K562 (cell line): Measurements from ENCODE around the gene BEST1. TPM values are rescaled to one million over a fixed set of nuclear protein-coding genes. Genes with fewer than 3 reads are reported as not detected.

Experiments
- ATAC-seq: fragments of 200-7000 bp; cut with Tn5 transposase; 3 replicates; pipeline ENCODE4 v1.9.1; 2020; ENCODE audit warnings: moderate library complexity
- BruUV-seq: library from RNA; stranded (reverse); fragments of 400-500 nt; replicated peaks from 2 replicates; lab custom pipeline; 2021; lab: Mats Ljungman, UMichigan
- CTCF ChIA-PET: fragments of 300-600 bp; formaldehyde crosslinking; extraction: SDS; loops from one replicate; lab custom pipeline; 2021; ENCODE audit warnings: low intra/inter-chr PET ratio; lab: Yijun Ruan, JAX
- POLR2A ChIA-PET: fragments of 300-600, 350-650 bp; sonication (Branson Sonifier 250); formaldehyde crosslinking; extraction: SDS; loops from one replicate; lab custom pipeline; 2021; ENCODE audit warnings: antibody characterized with exemption, inconsistent platforms; lab: Yijun Ruan, JAX
- DNase-seq, 4 experiments: peaks; one replicate each; pipeline versions ENCODE4 v3.0.0 to v3.0.0-alpha.2; 2011 to 2018; ENCODE audit warnings: low spot score in 3 of 4, mixed read lengths in 3 of 4; ENCODE audit errors: extremely low read depth in 1 of 4
- FAIRE-seq: peaks from 2 replicates; lab custom pipeline; 2011; peaks lifted over from hg19 to GRCh38; lab: Jason Lieb, UNC
- H2AFZ ChIP-seq: 2 replicates; pipeline ENCODE4 v1.6.0; 2011; ENCODE audit warnings: low read depth, low read length, control low read depth, inconsistent platforms
- H3K27ac ChIP-seq: fragments of 200-600 bp; 3 replicates; pipeline ENCODE4 v1.8.0; 2011; ENCODE audit warnings: low read depth, mild to moderate bottlenecking, control low read depth, inconsistent platforms, low read length, moderate library complexity, mixed read lengths; ENCODE audit errors: extremely low read depth
- H3K27me3 ChIP-seq, 2 experiments: fragments of 300-600 bp in 1 of 2; 2 replicates in 1 of 2; 3 replicates in 1 of 2; pipeline versions ENCODE4 v1.6.0 to v1.8.0; 2011; ENCODE audit warnings: inconsistent platforms in 2 of 2, low read length in 2 of 2, mild to moderate bottlenecking in 1 of 2, mixed read lengths in 1 of 2, moderate library complexity in 1 of 2; ENCODE audit not compliant: control insufficient read depth in 2 of 2, insufficient read depth in 2 of 2
- H3K36me3 ChIP-seq: fragments of 300-600 bp; 3 replicates; pipeline ENCODE4 v1.8.0; 2011; ENCODE audit warnings: mild to moderate bottlenecking, low read length, inconsistent platforms; ENCODE audit not compliant: control insufficient read depth, insufficient read depth
- H3K4me1 ChIP-seq, 2 experiments: fragments of 200-600 bp in 1 of 2; replicated peaks in 1 of 2; 2 replicates in 1 of 2; 3 replicates in 1 of 2; pipeline versions ENCODE4 v1.5.1 to v1.8.0; 2011; ENCODE audit warnings: inconsistent platforms in 2 of 2, low read length in 2 of 2, mild to moderate bottlenecking in 1 of 2, mixed read lengths in 1 of 2, moderate library complexity in 1 of 2; ENCODE audit not compliant: control insufficient read depth in 2 of 2, insufficient read depth in 2 of 2
- H3K4me2 ChIP-seq: 2 replicates; pipeline ENCODE4 v1.6.1; 2011; ENCODE audit warnings: low read length, control low read depth, inconsistent platforms, mixed read lengths; ENCODE audit not compliant: insufficient read depth
- H3K4me3 ChIP-seq: fragments of 200-600 bp; sonication (generic), shearing (Covaris generic); 2 replicates; pipeline ENCODE4 v1.5.1; 2016; ENCODE audit warnings: control low read depth, inconsistent platforms
- H3K79me2 ChIP-seq: fragments of 200-600 bp; 3 replicates; pipeline ENCODE4 v1.8.0; 2011; ENCODE audit warnings: low read length, inconsistent platforms; ENCODE audit not compliant: control insufficient read depth, insufficient read depth
- H3K9ac ChIP-seq, 2 experiments: 2 replicates each; pipeline versions ENCODE4 v1.6.0 to v1.6.1; 2011; ENCODE audit warnings: low read depth in 2 of 2, low read length in 2 of 2, control low read depth in 1 of 2, inconsistent platforms in 1 of 2, mild to moderate bottlenecking in 1 of 2, mixed read lengths in 1 of 2; ENCODE audit not compliant: insufficient read depth in 1 of 2
- H3K9me1 ChIP-seq: one replicate; pipeline ENCODE4 v1.6.0; 2011; ENCODE audit warnings: inconsistent platforms, mild to moderate bottlenecking, low read length, moderate library complexity; ENCODE audit not compliant: control insufficient read depth, insufficient read depth
- H3K9me3 ChIP-seq: replicated peaks from 2 replicates; pipeline ENCODE4 v1.5.1; 2011; ENCODE audit warnings: low read depth, low read length, inconsistent platforms; ENCODE audit not compliant: control insufficient read depth, insufficient read depth
- H4K20me1 ChIP-seq: replicated peaks from 2 replicates; pipeline ENCODE4 v1.6.1; 2011; ENCODE audit warnings: low read length, inconsistent platforms, mixed read lengths; ENCODE audit not compliant: control insufficient read depth, insufficient read depth
- ATF1 ChIP-seq, 2 experiments: fragments of 450-650 bp in 1 of 2; IDR thresholded peaks; 2 replicates each; pipeline ENCODE4 v1.6.1; 2016; ENCODE audit warnings: missing compliant biosample characterization in 1 of 2, missing genetic modification characterization in 1 of 2
- ELF2 ChIP-seq: fragments of 250-450 bp; sonication (Bioruptor Pico); IDR thresholded peaks from 2 replicates; pipeline ENCODE4 v1.5.0; 2021; ENCODE audit warnings: mild to moderate bottlenecking
- KHSRP ChIP-seq: fragments of 450-650 bp; IDR thresholded peaks from 2 replicates; pipeline ENCODE4 v1.6.1; 2017
- RAD21 ChIP-seq, 2 experiments: fragments of 250-450 bp in 1 of 2; fragments of 450-650 bp in 1 of 2; sonication (Bioruptor Pico) in 1 of 2; formaldehyde crosslinking in 1 of 2; IDR thresholded peaks in 1 of 2; conservative IDR thresholded peaks in 1 of 2; 2 replicates each; pipeline versions ENCODE4 v1.4.0 to v1.8.0; 2020 to 2022; ENCODE audit warnings: mild to moderate bottlenecking in 2 of 2, moderate library complexity in 1 of 2
- RBFOX2 ChIP-seq: fragments of 200-400 bp; formaldehyde crosslinking; IDR thresholded peaks from 2 replicates; pipeline ENCODE4 v1.6.1; 2017; ENCODE audit warnings: low read depth, mild to moderate bottlenecking, low read length, moderate library complexity
- TOE1 ChIP-seq, 2 experiments: fragments of 450-650 bp in 1 of 2; sonication (generic) in 1 of 2; formaldehyde crosslinking in 1 of 2; IDR thresholded peaks; 2 replicates each; pipeline versions ENCODE4 v1.7.1 to v1.8.0; 2016 to 2022; ENCODE audit warnings: borderline replicate concordance in 2 of 2, mild to moderate bottlenecking in 2 of 2, antibody characterized with exemption in 1 of 2, inconsistent platforms in 1 of 2, low read depth in 1 of 2, missing genetic modification reagents in 1 of 2, moderate library complexity in 1 of 2
- WHSC1 ChIP-seq: IDR thresholded peaks from one replicate; pipeline ENCODE4 v1.6.1; 2012; ENCODE audit warnings: low read length, control low read depth, inconsistent platforms
- ZNF75A ChIP-seq: fragments of 450-650 bp; formaldehyde crosslinking; IDR thresholded peaks from 2 replicates; pipeline ENCODE4 v1.4.0; 2020; ENCODE audit warnings: mild to moderate bottlenecking
- WGBS: fragments of 100-300 bp; shearing (Covaris generic); methylation state at CpG from one replicate; pipeline ENCODE4 v1.1.6; 2016; ENCODE audit warnings: low coverage, mixed read lengths; ENCODE audit not compliant: insufficient coverage; ENCODE audit errors: missing lambda C conversion rate; 5-methylcytosine and 5-hydroxymethylcytosine counted together
- in situ Hi-C: fragments of 300-500 bp; cut with MboI; formaldehyde crosslinking; loops from 4 replicates; pipeline ENCODE4 v1.15.0; 2018; ENCODE audit warnings: inconsistent platforms, mixed read lengths
- intact Hi-C: fragments of 100-400 bp; cut with micrococcal nuclease; formaldehyde crosslinking; loops from 2 replicates; pipeline ENCODE4 v1.14.2; 2022
- polyA plus RNA-seq, 8 experiments: library from polyadenylated mRNA; depleted of rRNA in 4 of 8; stranded (reverse) in 5 of 8; unstranded in 3 of 8; fragments of >200 nt; fragmentation: Nextera tagmentation in 2 of 8; fragmentation: Illumina TruSeq in 1 of 8; extraction: Ambion mirVana in 2 of 8; extraction: Trizol in 1 of 8; gene quantifications; 2 replicates each; pipeline versions ENCODE4 v1.2.1 to v1.2.3, GENCODE V29; 2011 to 2014; ENCODE audit warnings: inconsistent platforms in 1 of 8, missing spikeins in 1 of 8
- total RNA-seq, 7 experiments: library from RNA; depleted of rRNA in 6 of 7; stranded (reverse); fragments of >200 nt in 6 of 7; fragmentation: Illumina TruSeq in 2 of 7; extraction: Trizol in 2 of 7; gene quantifications; 2 replicates each; pipeline versions ENCODE4 v1.2.1 to v1.2.3, GENCODE V29; 2011 to 2021; ENCODE audit warnings: low replicate concordance in 1 of 7
- TF ChIP-seq, protein P1 (sequence below): fragments of 200-800 bp; sonication (Bioruptor generic); IDR thresholded peaks from 2 replicates; pipeline ENCODE4 v1.6.1; 2016; ENCODE audit warnings: missing genetic modification characterization, missing compliant biosample characterization
- TF ChIP-seq, protein P2 (sequence below): sonication (generic); formaldehyde crosslinking; IDR thresholded peaks from 2 replicates; pipeline ENCODE4 v1.8.1; 2023; ENCODE audit warnings: missing genetic modification reagents, mild to moderate bottlenecking, borderline replicate concordance

Gene BEST1
- total and polyA plus RNA-seq, 9 of the 15 experiments (the other 6 are each of a cell fraction or from before 2014, with no cell fraction given) = 0.07 to 1.3 (median 0.40) TPM

DNA sequence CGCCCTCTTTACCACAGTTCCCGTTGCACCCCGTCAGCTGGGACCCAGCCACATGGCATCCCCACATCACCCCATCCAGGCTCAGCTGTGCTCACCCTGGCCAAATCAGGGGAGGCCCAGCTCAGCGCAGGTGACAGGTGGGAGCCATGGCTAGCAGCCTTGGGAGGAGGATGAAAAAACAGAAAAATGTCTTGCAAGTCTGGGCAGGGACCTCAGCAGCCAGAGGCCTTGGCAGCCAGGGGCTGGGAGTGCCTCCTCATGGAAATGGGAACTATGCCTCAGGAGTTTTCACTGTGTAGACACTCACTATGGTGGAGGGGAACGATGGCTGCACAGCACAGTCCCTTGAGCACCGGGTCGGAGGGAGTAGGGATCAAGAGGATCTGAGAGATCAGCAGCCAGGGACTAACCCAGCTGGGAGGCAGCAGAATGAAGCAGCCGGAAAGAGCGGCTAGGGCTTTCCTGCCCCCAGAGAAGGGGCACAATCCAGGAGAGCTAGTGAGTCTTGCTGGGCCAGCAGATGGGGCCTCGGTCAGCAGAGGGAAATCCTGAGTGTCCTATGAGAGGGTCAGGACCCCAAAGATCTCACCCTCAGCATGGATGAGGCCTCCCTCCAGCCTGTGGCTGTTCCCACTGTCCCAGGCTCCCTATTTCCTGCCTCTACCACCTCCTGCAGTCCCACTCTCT is 23.5 kb downstream of the BEST1 start:
- Histone ChIP-seq H3K4me1 (peaks cover 42 to 44% of the 10 kb centered on the region in 2 experiments), H2AFZ (peak overlapping the region; percentile 62), H3K27ac (peak overlapping the region; percentile 92), H3K36me3 (no peaks in the 10 kb centered on the region), H3K79me2 (peaks cover 38% of the 10 kb centered on the region), H3K27me3 (no peaks in the 10 kb centered on the region), H4K20me1 (no peaks in the 10 kb centered on the region), H3K9me3 (no peaks in the 10 kb centered on the region), H3K9me1 (no peaks in the 10 kb centered on the region), H3K9ac (peak overlapping the region; percentile 79 to 82), H3K4me2 (peak overlapping the region; percentile 34; the same call in 1 of the 2 replicates), H3K4me3 (no peak overlapping the region)
- intact Hi-C loops (no loop called here), in situ Hi-C loops (no loop called here)
- FAIRE-seq = no peak
- no TSS peak for BruUV-seq
- CTCF ChIA-PET = no interaction called here
- POLR2A ChIA-PET = interaction anchor here (0.5 to 5.3 kb wide), 8 partner anchors 7 to 297 kb away, joined by 3 to 38 read pairs (median 13); no protein-coding TSS in a partner anchor
- 71% methylated on average over 10 of the region's 10 CpGs for WGBS
- DNase-seq = peak in 1 of 4 experiments; percentile 15
- 0 out of 3 replicates have a peak, but pooled peaks have one; percentile 0 for ATAC-seq
- TF ChIP-seq ELF2 (CRISPR knock-in tag) (peak; percentile 43; the same call in 1 of the 2 replicates), ATF1 (CRISPR knock-in tag; IDR thresholded peaks at IDR 0.05) (no peak), ATF1 (tag; IDR thresholded peaks at IDR 0.05) (no peak), KHSRP (no peak), RBFOX2 (peak; percentile 61), ZNF75A (0 out of 2 replicates have a peak, but pooled peaks have one; percentile 10), RAD21 (CRISPR knock-in tag; conservative IDR thresholded peaks at IDR 0.05 in 1 of 2, IDR thresholded peaks at IDR 0.05 in 1 of 2) (no peak), TOE1 (IDR thresholded peaks at IDR 0.05; ENCODE audit: borderline replicate concordance) (no peak), TOE1 (CRISPR knock-in tag; IDR thresholded peaks at IDR 0.05; ENCODE audit: borderline replicate concordance, low read depth) (no peak), WHSC1 (peak; percentile 30)
- TF ChIP-seq, protein P1, sequence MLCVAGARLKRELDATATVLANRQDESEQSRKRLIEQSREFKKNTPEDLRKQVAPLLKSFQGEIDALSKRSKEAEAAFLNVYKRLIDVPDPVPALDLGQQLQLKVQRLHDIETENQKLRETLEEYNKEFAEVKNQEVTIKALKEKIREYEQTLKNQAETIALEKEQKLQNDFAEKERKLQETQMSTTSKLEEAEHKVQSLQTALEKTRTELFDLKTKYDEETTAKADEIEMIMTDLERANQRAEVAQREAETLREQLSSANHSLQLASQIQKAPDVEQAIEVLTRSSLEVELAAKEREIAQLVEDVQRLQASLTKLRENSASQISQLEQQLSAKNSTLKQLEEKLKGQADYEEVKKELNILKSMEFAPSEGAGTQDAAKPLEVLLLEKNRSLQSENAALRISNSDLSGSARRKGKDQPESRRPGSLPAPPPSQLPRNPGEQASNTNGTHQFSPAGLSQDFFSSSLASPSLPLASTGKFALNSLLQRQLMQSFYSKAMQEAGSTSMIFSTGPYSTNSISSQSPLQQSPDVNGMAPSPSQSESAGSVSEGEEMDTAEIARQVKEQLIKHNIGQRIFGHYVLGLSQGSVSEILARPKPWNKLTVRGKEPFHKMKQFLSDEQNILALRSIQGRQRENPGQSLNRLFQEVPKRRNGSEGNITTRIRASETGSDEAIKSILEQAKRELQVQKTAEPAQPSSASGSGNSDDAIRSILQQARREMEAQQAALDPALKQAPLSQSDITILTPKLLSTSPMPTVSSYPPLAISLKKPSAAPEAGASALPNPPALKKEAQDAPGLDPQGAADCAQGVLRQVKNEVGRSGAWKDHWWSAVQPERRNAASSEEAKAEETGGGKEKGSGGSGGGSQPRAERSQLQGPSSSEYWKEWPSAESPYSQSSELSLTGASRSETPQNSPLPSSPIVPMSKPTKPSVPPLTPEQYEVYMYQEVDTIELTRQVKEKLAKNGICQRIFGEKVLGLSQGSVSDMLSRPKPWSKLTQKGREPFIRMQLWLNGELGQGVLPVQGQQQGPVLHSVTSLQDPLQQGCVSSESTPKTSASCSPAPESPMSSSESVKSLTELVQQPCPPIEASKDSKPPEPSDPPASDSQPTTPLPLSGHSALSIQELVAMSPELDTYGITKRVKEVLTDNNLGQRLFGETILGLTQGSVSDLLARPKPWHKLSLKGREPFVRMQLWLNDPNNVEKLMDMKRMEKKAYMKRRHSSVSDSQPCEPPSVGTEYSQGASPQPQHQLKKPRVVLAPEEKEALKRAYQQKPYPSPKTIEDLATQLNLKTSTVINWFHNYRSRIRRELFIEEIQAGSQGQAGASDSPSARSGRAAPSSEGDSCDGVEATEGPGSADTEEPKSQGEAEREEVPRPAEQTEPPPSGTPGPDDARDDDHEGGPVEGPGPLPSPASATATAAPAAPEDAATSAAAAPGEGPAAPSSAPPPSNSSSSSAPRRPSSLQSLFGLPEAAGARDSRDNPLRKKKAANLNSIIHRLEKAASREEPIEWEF (CRISPR knock-in tag) = 0 out of 2 replicates have a peak, but pooled peaks have one; percentile 61
- TF ChIP-seq, protein P2, sequence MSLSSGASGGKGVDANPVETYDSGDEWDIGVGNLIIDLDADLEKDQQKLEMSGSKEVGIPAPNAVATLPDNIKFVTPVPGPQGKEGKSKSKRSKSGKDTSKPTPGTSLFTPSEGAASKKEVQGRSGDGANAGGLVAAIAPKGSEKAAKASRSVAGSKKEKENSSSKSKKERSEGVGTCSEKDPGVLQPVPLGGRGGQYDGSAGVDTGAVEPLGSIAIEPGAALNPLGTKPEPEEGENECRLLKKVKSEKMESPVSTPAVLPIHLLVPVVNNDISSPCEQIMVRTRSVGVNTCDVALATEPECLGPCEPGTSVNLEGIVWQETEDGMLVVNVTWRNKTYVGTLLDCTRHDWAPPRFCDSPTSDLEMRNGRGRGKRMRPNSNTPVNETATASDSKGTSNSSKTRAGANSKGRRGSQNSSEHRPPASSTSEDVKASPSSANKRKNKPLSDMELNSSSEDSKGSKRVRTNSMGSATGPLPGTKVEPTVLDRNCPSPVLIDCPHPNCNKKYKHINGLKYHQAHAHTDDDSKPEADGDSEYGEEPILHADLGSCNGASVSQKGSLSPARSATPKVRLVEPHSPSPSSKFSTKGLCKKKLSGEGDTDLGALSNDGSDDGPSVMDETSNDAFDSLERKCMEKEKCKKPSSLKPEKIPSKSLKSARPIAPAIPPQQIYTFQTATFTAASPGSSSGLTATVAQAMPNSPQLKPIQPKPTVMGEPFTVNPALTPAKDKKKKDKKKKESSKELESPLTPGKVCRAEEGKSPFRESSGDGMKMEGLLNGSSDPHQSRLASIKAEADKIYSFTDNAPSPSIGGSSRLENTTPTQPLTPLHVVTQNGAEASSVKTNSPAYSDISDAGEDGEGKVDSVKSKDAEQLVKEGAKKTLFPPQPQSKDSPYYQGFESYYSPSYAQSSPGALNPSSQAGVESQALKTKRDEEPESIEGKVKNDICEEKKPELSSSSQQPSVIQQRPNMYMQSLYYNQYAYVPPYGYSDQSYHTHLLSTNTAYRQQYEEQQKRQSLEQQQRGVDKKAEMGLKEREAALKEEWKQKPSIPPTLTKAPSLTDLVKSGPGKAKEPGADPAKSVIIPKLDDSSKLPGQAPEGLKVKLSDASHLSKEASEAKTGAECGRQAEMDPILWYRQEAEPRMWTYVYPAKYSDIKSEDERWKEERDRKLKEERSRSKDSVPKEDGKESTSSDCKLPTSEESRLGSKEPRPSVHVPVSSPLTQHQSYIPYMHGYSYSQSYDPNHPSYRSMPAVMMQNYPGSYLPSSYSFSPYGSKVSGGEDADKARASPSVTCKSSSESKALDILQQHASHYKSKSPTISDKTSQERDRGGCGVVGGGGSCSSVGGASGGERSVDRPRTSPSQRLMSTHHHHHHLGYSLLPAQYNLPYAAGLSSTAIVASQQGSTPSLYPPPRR = peak; percentile 69; the same call in 1 of the 2 replicates
